Ammon's horn (tissue), 1 donor: ENCODE results near the gene LGALS14.
"Not testable (repeated sequence)": the region's sequence is repeated elsewhere in the genome, so short reads cannot be mapped to it uniquely, and the experiment has no call there.

Experiments used
- DNase-seq: peaks from one replicate; pipeline ENCODE4 v3.0.0-alpha.2; 2016; ENCODE audit warnings: low spot score

The LGALS14 gene, protein sequence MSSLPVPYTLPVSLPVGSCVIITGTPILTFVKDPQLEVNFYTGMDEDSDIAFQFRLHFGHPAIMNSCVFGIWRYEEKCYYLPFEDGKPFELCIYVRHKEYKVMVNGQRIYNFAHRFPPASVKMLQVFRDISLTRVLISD

DNA sequence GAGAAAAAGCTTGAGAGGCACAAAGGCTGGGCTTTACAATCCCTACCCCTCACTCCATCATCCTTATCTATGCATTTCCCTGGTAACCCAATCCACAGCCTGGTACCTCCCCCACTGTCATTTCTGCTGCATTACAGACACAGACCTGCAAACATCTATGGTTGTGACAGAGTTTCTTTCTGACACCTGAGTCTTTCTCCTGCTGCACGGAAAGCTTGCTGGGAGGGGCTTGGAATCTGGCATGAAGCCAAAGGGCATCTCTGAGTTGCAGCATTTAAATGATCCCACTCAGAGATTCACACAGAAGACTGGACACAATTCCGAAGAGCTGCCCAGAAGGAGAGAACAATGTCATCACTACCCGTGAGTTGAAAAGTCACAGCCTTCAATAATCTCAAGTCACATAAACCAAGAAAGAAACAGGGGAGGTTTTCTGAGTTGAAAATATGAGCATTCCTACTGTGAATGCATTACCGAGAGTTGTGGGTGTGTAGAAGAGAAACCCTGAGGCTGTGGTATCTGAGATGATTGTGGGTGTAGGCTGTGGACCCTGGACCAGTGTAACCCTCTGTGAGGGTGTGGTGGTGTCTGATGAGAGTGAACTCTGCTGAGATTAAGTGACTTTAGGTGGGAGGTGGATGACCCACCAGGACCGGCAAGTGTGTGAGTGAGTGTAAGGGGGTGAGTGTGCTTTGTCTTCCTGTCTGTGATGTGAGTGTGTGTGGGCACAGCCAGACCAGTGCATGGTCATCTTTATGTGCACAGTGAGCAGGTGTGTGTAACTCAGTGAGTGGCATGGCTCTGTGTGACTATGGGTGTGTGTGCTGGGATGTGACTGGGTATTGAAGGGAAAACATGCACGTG lies at the start of gene LGALS14:
LGALS14 (plus strand) TSS at position 301 of the 864 bp plus-strand sequence; CDS start at position 349, 48 bp downstream.
- no peak for DNase-seq

DNA sequence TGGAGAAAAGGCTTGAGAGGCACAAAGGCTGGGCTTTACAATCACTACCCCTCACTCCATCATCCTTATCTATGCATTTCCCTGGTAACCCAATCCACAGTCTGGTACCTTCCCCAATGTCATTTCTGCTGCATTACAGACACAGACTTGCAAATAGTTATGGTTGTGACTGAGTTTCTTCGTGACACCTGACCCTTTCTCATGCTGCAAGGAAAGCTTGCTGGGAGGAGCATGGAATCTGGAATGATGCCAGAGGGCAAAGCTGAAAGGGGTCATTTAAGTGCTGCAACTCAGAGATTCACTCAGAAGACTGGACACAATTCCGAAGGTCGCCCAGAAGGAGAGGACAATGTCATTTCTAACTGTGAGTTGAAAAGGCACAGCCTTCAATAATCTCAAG lies 48.7 kb upstream of the LGALS14 start, which contains the start of gene LGALS16:
LGALS16 (plus strand) TSS at position 301 of the 400 bp plus-strand sequence; CDS start at position 350, 49 bp downstream.
- no peak for DNase-seq

GRCh38 chr19:39659791-39660190 lies 44.5 kb upstream of the LGALS14 start:
- no peak for DNase-seq

DNA sequence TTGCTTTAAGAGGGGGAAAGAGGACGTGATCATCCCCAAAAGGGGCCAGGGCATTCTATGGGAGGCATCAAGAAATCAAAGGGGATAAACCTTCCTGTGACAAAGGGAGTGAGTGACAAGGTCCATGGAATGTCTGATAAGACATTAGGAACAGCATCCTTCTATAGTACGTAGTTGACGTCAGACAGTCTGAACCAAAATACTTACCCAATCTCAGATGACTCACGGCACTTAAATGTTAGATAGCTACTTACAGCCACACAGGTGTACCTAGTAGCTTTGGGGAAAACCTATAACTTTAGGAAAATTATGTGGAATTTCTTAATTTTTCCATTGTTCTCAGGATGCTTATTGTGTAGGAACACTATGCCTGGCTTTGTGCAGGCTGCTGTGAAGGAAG lies 43.6 kb upstream of the LGALS14 start:
- no peak for DNase-seq

DNA sequence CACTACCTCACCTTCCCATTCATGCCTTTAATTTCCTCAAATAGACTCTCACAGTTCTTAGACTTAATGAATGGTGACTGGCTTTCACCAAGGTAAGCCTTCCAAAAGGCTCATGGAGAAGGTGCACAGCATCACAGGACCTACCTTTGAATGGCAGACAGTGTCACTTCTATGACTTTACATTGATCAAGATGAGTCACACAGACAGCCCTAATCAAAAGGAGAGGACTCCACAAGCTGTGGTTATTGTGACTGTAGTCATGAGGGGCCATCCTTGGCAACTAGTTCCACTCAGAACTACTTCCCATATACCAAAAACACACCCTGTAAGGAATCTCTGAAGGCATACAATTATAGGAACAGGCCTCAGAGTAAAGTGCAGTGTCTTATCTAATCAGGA lies 42.7 kb upstream of the LGALS14 start:
- DNase-seq, result no peak

GRCh38 chr19:39669860-39670259 lies 34.4 kb upstream of the LGALS14 start:
- DNase-seq, result not testable (repeated sequence)

- DNase-seq, result no peak
These were observed 33.3 kb upstream of the LGALS14 start for GRCh38 chr19:39670998-39671397.

- peak; percentile 66 for DNase-seq
These were observed 32.4 kb upstream of the LGALS14 start for GRCh38 chr19:39671739-39672363.

DNA sequence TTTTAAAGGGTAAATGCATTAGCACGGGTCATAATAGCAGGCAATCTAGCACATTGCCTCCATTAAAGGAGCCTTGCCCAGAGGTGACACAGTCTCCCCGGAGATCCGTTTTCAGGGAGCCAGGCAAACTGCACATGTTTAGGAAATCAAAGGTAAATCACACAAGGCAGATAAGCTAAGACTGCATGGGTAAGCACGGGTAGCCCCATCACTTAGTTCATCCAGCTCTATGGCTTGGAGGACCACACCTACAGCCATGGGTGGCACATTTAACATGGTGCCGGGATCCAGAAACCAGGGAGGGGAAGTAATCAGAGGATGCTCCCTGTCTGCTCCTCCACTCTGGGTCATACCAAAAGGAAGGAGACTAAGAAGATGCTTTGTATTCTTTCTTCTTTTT lies 31.8 kb upstream of the LGALS14 start:
- DNase-seq, result no peak

DNA sequence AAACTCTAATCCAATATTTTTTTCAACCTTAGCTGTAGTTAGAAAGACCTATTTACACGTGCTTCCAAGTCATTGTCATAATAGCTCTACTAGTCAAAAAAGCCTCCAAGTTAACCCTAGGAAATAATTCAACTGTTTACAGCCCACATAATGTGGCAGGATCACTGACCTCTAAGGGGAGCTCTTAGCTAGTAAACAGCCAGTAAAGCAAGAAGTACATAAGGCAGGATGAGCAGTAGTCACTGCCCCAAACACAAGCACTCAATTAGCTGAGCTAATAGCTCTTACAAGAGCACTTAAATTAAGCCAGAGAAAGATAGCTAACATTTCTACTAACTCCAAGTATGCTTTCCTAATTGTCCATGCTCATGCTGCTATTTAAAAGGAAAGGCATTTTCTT lies 30.4 kb upstream of the LGALS14 start:
- not testable (repeated sequence) for DNase-seq

DNA sequence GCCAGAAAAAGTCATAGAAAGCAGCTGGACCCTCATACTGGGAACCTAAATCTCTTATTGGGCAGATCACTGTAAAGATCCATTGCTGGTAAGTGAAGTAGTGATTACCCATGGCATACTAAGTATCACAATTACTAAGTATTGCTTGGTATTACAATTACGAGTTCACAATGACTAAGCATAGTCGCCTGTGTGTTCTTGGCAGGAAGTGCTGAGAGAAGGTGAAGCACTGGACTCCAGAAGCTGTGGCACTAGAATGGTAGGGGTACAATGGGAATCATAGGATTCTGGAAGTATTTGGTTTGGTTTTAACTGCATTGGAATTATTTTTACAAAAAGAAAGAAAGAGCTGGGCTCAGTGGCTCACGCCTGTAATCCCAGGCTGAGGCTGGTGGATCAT lies 28.3 kb upstream of the LGALS14 start:
- DNase-seq, result no peak

GRCh38 chr19:39677961-39678889 lies 26.1 kb upstream of the LGALS14 start:
- no peak for DNase-seq

GRCh38 chr19:39679056-39679790 lies 25.1 kb upstream of the LGALS14 start:
- DNase-seq, result no peak

GRCh38 chr19:39679791-39680168 lies 24.5 kb upstream of the LGALS14 start:
- DNase-seq, result no peak

DNA sequence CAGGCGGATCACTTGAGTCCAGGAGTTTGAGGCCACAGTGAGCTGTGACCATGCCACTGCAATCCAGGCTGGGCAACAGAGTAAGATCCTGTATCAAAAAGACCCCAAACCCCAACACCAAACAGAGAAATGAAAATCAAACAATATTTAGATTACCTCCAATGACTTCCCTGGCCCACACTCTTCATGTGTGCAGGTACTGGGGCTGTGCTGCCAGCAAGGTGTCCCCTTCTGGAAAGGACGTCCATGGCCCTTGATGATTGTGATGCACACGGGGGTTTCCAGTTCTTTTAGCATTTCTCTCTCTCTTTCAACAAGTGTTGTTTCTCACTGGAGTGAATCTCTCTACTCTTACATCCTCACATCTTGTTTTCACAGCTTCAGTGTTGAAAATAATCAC lies 23.7 kb upstream of the LGALS14 start:
- no peak for DNase-seq

- DNase-seq, result no peak
These were observed 22.9 kb upstream of the LGALS14 start for GRCh38 chr19:39681416-39681815.

DNA sequence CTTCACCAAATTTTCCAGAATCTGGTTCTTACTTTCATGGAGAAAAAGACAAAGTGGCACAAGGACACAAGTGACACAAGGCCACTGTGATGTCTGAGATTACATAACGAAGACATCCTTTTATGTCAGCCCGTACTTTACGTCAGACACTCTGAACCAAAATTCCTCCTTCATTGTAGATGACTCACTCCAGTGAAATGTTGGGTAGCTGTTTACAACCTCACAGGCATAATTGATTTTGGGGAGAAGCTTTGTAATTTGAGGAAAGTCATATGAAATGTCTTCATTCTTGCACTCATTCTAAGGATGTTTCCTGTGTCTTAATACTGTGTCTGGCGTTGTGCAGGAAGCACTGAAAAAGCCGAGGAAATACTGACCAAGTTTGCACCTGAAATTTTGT lies 20.0 kb upstream of the LGALS14 start:
- DNase-seq, result no peak

DNA sequence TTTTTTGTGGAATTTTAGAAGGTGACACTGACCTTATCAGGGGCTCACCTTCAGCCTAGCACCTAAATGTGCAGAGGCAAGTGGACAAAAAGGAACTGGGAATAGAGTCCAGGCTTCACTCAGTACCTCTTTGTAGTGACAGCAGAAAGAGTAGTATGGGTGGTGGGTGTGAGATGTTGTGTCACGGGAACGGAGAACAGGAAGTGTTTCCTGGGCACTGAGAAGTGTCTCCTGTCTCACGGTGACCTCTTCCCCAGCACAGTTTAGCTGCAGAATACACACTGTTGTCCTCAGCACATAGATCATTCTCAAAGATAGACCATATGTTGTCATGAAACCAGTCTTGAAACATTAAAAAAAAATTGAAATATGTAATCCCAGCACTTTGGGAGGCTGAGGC lies 17.5 kb upstream of the LGALS14 start:
- no peak for DNase-seq

DNA sequence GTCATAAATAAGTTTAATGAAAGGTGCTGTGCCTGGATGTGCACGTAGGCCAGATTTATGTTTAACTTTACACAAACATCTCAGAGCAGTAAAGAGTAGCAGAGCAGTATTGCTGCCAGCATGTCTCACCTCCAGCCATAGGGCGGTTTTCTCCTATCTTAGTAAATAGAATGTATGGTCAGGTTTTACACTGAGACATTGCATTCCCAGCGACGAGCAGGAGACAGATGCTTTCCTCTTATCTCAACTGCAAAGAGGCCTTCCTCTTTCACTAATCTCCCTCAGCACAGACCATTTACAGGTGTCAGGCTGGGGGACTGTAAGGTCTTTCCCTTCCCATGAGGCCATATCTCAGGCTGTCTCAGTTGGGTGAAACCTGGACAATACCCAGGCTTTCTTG lies 15.6 kb upstream of the LGALS14 start:
- DNase-seq, result not testable (repeated sequence)

GRCh38 chr19:39692166-39692565 lies 12.1 kb upstream of the LGALS14 start:
- DNase-seq, result no peak

- no peak for DNase-seq
These were observed 11.5 kb upstream of the LGALS14 start for GRCh38 chr19:39692822-39693221.
